Vagina (tissue), 2 donors: ENCODE data around the gene NCOA4. TPM values are rescaled to one million over a fixed set of nuclear protein-coding genes. Genes with fewer than 3 reads are reported as not detected.

Experiments
- DNase-seq, 2 donors: peaks; one replicate each; pipeline ENCODE4 v3.0.0-alpha.2; 2017; ENCODE audit errors: extremely low spot score in 2 of 2
- H3K27ac ChIP-seq: fragments of 200-600 bp; sonication (generic); one replicate; pipeline ENCODE4 v1.5.1; 2019
- H3K27me3 ChIP-seq: fragments of 200-600 bp; sonication (generic); one replicate; pipeline ENCODE4 v1.5.1; 2019
- H3K36me3 ChIP-seq, 2 donors: fragments of 200-600 bp; sonication (generic); one replicate each; pipeline ENCODE4 v1.5.1; 2017 to 2019
- H3K4me1 ChIP-seq: fragments of 200-600 bp; sonication (generic); one replicate; pipeline ENCODE4 v1.5.1; 2019
- H3K4me3 ChIP-seq, 2 donors: fragments of 200-600 bp; sonication (generic); 1 replicate in 1 of 2; 2 replicates in 1 of 2; pipeline ENCODE4 v1.5.1; 2016 to 2019
- H3K9me3 ChIP-seq: fragments of 200-600 bp; sonication (generic); one replicate; pipeline ENCODE4 v1.5.1; 2019
- POLR2A ChIP-seq, 2 donors: fragments of 450-650 bp; IDR thresholded peaks; one replicate each; pipeline ENCODE4 v1.6.1; 2017; ENCODE audit warnings: antibody characterized with exemption in 2 of 2, mild to moderate bottlenecking in 2 of 2, moderate library complexity in 2 of 2
- POLR2AphosphoS5 ChIP-seq, 2 donors: sonication (generic); formaldehyde crosslinking; IDR thresholded peaks; one replicate each; pipeline ENCODE4 v1.9.0; 2017; ENCODE audit warnings: antibody characterized with exemption in 2 of 2, mild to moderate bottlenecking in 2 of 2, low read depth in 1 of 2; ENCODE audit not compliant: insufficient read depth in 1 of 2
- intact Hi-C: fragments of 100-400 bp; cut with DNase I; formaldehyde crosslinking; loops from one replicate; pipeline ENCODE4 v1.15.1; 2023
- total RNA-seq: library from RNA; depleted of rRNA; stranded (reverse); fragments of >200 nt; gene quantifications from one replicate; pipeline ENCODE4 v1.2.3, GENCODE V29; 2016
- TF ChIP-seq, protein P1 (sequence below), 3 experiments: fragments of 450-650 bp in 2 of 3; fragments of 200-600 bp in 1 of 3; sonication (generic) in 1 of 3; IDR thresholded peaks; one replicate each; pipeline ENCODE4 v1.5.1; 2017 to 2019; ENCODE audit warnings: antibody characterized with exemption in 3 of 3, mild to moderate bottlenecking in 2 of 3, moderate library complexity in 2 of 3

NCOA4 gene
- 110 TPM for total RNA-seq

DNA sequence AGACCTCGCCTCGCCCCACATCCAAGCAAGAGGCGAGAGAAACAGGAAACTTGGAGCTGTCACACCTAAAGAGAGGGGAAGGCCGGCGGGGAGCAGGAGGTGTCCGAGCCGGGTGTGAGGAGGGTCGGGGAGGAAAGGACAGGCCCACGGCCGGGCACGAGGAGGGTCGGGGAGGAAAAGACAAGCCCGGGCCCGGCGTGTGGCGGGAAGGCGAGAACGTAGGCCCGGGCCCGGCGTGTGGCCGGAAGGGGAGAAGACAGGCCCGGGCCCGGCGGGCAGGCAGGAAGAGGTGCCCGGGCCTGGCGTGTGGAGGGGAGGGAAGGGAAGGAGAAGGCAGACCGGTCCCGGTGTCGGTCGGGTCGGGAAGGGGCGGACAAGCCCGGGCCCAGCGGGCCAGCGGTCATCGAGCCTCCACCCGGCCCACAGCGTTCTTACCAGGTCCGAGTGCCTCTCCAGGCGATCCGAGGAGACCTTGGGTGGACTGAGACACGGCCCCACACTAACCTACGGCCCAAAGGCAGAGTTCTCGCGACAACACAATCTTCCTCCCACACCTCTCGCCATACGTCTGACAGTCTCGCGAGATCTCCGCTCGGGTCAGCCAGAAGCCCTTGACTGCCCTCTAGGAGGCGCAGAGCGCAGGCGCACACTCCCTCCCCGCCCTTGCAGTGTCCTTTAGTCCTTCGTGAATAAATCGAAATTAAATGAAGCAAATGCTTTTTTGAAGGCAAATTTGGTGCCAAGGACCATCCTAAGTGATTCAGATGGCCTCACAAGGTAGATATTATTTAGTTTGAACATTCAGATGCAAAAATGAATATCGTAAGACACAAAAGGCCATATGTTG is at the start of gene NCOA4:
Gene NCOA4 (minus strand): TSS at position 533 of the 847 bp plus-strand sequence. CDS start 13,943 bp downstream, outside the sequence.
- TF ChIP-seq POLR2A (IDR thresholded peaks at IDR 0.05) = peak in 1 of 2 donors; percentile 54
- peak; percentile 77 to 89 for TF ChIP-seq POLR2AphosphoS5 (IDR thresholded peaks at IDR 0.05; ENCODE audit: insufficient read depth in 1 of 2, low read depth in 1 of 2)
- TF ChIP-seq, protein P1, sequence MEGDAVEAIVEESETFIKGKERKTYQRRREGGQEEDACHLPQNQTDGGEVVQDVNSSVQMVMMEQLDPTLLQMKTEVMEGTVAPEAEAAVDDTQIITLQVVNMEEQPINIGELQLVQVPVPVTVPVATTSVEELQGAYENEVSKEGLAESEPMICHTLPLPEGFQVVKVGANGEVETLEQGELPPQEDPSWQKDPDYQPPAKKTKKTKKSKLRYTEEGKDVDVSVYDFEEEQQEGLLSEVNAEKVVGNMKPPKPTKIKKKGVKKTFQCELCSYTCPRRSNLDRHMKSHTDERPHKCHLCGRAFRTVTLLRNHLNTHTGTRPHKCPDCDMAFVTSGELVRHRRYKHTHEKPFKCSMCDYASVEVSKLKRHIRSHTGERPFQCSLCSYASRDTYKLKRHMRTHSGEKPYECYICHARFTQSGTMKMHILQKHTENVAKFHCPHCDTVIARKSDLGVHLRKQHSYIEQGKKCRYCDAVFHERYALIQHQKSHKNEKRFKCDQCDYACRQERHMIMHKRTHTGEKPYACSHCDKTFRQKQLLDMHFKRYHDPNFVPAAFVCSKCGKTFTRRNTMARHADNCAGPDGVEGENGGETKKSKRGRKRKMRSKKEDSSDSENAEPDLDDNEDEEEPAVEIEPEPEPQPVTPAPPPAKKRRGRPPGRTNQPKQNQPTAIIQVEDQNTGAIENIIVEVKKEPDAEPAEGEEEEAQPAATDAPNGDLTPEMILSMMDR (IDR thresholded peaks at IDR 0.05) = peak; percentile 47 to 76 (median 65)
- Histone ChIP-seq H3K27me3 (no peaks in the 10 kb centered on the region), H3K9me3 (no peaks in the 10 kb centered on the region), H3K4me3 (peak within 1 kb of the TSS; percentile 75 to 83), H3K27ac (peak within 1 kb of the TSS; percentile 94), H3K4me1 (peaks cover 52% of the 10 kb centered on the region), H3K36me3 (no peaks in the 10 kb centered on the region)
- intact Hi-C loops = no loop called here
- peak in 1 of 2 donors; percentile 96 for DNase-seq

DNA sequence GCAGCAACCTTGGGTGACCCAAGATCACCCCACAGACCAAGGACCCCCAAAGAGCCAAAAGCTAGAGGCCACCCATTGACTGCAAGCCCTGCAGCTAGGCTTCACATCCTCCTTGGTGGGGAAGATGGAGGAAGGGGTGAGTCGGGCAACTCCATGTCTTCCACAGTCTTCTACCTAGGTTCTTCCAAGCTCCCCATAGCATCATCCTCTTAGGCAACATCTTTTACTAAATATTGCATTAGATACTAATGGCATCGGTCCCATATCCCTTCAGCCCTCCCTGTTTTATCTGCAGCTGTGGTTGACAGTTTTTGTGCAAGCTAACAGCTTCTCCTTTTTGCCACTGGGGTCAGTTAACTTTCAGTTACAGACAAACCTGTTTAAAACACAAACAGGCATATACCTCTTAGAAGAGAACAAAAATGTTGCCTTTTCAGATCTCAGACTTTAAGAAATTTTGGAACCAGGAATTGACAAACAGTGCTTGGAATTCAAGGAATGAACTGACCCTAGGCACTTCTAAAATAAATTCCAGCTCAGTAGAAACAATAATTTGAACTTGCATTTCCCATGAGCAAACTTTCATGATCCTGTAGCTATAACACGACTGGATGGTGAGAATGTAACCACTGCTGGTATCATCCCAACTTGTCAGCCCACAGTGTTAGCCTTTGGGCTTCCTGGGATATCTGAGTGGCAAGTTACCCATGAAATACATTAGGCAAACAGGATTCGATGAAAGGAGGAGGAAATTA is 49.6 kb upstream of the NCOA4 start:
- Histone ChIP-seq H3K27ac (no peak overlapping the region), H3K9me3 (no peaks in the 10 kb centered on the region), H3K4me3 (no peak overlapping the region), H3K27me3 (no peaks in the 10 kb centered on the region), H3K4me1 (no peaks in the 10 kb centered on the region), H3K36me3 (no peaks in the 10 kb centered on the region)
- TF ChIP-seq POLR2A (IDR thresholded peaks at IDR 0.05) (no peak), POLR2AphosphoS5 (IDR thresholded peaks at IDR 0.05; ENCODE audit: insufficient read depth in 1 of 2, low read depth in 1 of 2) (no peak)
- TF ChIP-seq, protein P1 (IDR thresholded peaks at IDR 0.05) = no peak
- intact Hi-C loops = no loop called here
- peak in 1 of 2 donors; percentile 70 for DNase-seq

GRCh38 chr10:46077731-46078413 is 47.4 kb upstream of the NCOA4 start:
- Histone ChIP-seq H3K36me3 (no peaks in the 10 kb centered on the region), H3K4me1 (no peaks in the 10 kb centered on the region), H3K9me3 (no peaks in the 10 kb centered on the region), H3K27ac (no peak overlapping the region), H3K27me3 (no peaks in the 10 kb centered on the region), H3K4me3 (no peak overlapping the region)
- no peak for DNase-seq
- TF ChIP-seq POLR2A (IDR thresholded peaks at IDR 0.05) (no peak), POLR2AphosphoS5 (IDR thresholded peaks at IDR 0.05; ENCODE audit: insufficient read depth in 1 of 2, low read depth in 1 of 2) (no peak)
- TF ChIP-seq, protein P1 (IDR thresholded peaks at IDR 0.05) = no peak
- intact Hi-C loops = no loop called here

GRCh38 chr10:46077141-46077554 is 46.7 kb upstream of the NCOA4 start:
- H3K4me1 ChIP-seq = no peaks in the 10 kb centered on the region
- H3K27ac ChIP-seq = no peak overlapping the region
- H3K36me3 ChIP-seq = no peaks in the 10 kb centered on the region
- no peak overlapping the region for H3K4me3 ChIP-seq
- no peaks in the 10 kb centered on the region for H3K27me3 ChIP-seq
- intact Hi-C loops = no loop called here
- no peak for DNase-seq
- H3K9me3 ChIP-seq = no peaks in the 10 kb centered on the region
- no peak for TF ChIP-seq POLR2AphosphoS5 (IDR thresholded peaks at IDR 0.05; ENCODE audit: insufficient read depth in 1 of 2, low read depth in 1 of 2)
- TF ChIP-seq POLR2A (IDR thresholded peaks at IDR 0.05) = no peak
- TF ChIP-seq, protein P1 (IDR thresholded peaks at IDR 0.05) = no peak
